Endothelial cell of umbilical vein (primary cell): ENCODE measurements around the gene C3orf70. TPM values are rescaled to one million over a fixed set of nuclear protein-coding genes. Genes with fewer than 3 reads are reported as not detected.

Experiments
- BruUV-seq: library from RNA; stranded (reverse); fragments of 400-500 nt; replicated peaks from 2 replicates; lab custom pipeline; 2021; lab: Mats Ljungman, UMichigan
- CTCF ChIA-PET: fragments of 300-600, 350-600 bp; sonication (Branson Sonifier 250); formaldehyde crosslinking; loops from one replicate; lab custom pipeline; 2021; ENCODE audit warnings: antibody characterized with exemption, inconsistent platforms; lab: Charles Lee
- POLR2A ChIA-PET: fragments of 300-600, 350-600 bp; sonication (Branson Sonifier 250); formaldehyde crosslinking; loops from one replicate; lab custom pipeline; 2021; ENCODE audit warnings: antibody characterized with exemption, inconsistent platforms; lab: Charles Lee
- DNase-seq: peaks from one replicate; pipeline ENCODE4 v3.0.0-alpha.2; 2011; ENCODE audit warnings: low read depth, low spot score
- FAIRE-seq: peaks from 2 replicates; lab custom pipeline; 2011; peaks lifted over from hg19 to GRCh38; lab: Jason Lieb, UNC
- H2AFZ ChIP-seq: 2 replicates; pipeline ENCODE4 v1.6.0; 2012; ENCODE audit warnings: low read depth, low read length, control low read depth, inconsistent platforms
- H3K27ac ChIP-seq: 2 replicates; pipeline ENCODE4 v1.5.1; 2011; ENCODE audit warnings: low read depth, mild to moderate bottlenecking, control low read depth, low read length, moderate library complexity; ENCODE audit not compliant: insufficient read depth
- H3K27me3 ChIP-seq, 2 experiments: 2 replicates each; pipeline versions ENCODE4 v1.6.0 to v1.6.1; 2011; ENCODE audit warnings: low read length in 2 of 2, mixed read lengths in 1 of 2; ENCODE audit not compliant: control insufficient read depth in 2 of 2, insufficient read depth in 2 of 2
- H3K36me3 ChIP-seq, 2 experiments: 2 replicates in 1 of 2; 3 replicates in 1 of 2; pipeline ENCODE4 v1.5.1; 2011; ENCODE audit warnings: low read length in 2 of 2, mild to moderate bottlenecking in 1 of 2, moderate library complexity in 1 of 2; ENCODE audit not compliant: control insufficient read depth in 2 of 2, insufficient read depth in 2 of 2; ENCODE audit errors: extremely low read depth in 1 of 2
- H3K4me1 ChIP-seq: 3 replicates; pipeline ENCODE4 v1.5.1; 2011; ENCODE audit warnings: mild to moderate bottlenecking, low read length; ENCODE audit not compliant: control insufficient read depth, insufficient read depth; ENCODE audit errors: extremely low read depth
- H3K4me2 ChIP-seq: 2 replicates; pipeline ENCODE4 v1.6.1; 2011; ENCODE audit warnings: low read length, control low read depth, mixed read lengths; ENCODE audit not compliant: insufficient read depth
- H3K4me3 ChIP-seq, 3 experiments: fragments of 200-600 bp in 1 of 3; sonication (generic), shearing (Covaris generic) in 1 of 3; replicated peaks in 1 of 3; 2 replicates each; pipeline ENCODE4 v1.5.1; 2011 to 2016; ENCODE audit warnings: control low read depth in 3 of 3, low read length in 3 of 3, mild to moderate bottlenecking in 2 of 3, inconsistent platforms in 1 of 3, low read depth in 1 of 3, moderate library complexity in 1 of 3; ENCODE audit not compliant: insufficient read depth in 1 of 3
- H3K79me2 ChIP-seq: 2 replicates; pipeline ENCODE4 v1.6.0; 2012; ENCODE audit warnings: low read length, inconsistent platforms; ENCODE audit not compliant: control insufficient read depth, insufficient read depth
- H3K9ac ChIP-seq: replicated peaks from 2 replicates; pipeline ENCODE3; 2011; ENCODE audit warnings: low read length, control low read depth; ENCODE audit not compliant: insufficient read depth; ENCODE audit errors: extremely low read depth
- H3K9me1 ChIP-seq: replicated peaks from 3 replicates; pipeline ENCODE4 v1.6.0; 2011; ENCODE audit warnings: mild to moderate bottlenecking, low read length; ENCODE audit not compliant: control insufficient read depth, insufficient read depth; ENCODE audit errors: extremely low read depth
- H3K9me3 ChIP-seq: replicated peaks from 2 replicates; pipeline ENCODE4 v1.5.1; 2012; ENCODE audit warnings: low read length, inconsistent platforms; ENCODE audit not compliant: control insufficient read depth, insufficient read depth
- H4K20me1 ChIP-seq: replicated peaks from 2 replicates; pipeline ENCODE3; 2011; ENCODE audit warnings: mild to moderate bottlenecking, low read length; ENCODE audit not compliant: control insufficient read depth, insufficient read depth; ENCODE audit errors: extremely low read depth
- EZH2 ChIP-seq: IDR thresholded peaks from 2 replicates; pipeline ENCODE4 v1.6.1; 2012; ENCODE audit warnings: borderline replicate concordance, low read depth, mild to moderate bottlenecking, moderate library complexity, low read length, inconsistent platforms; ENCODE audit not compliant: severe bottlenecking
- FOS ChIP-seq: IDR thresholded peaks from 2 replicates; pipeline ENCODE4 v1.6.1; 2011; ENCODE audit warnings: mild to moderate bottlenecking, low read length, moderate library complexity, borderline replicate concordance; ENCODE audit not compliant: insufficient read depth
- GATA2 ChIP-seq: IDR thresholded peaks from 2 replicates; pipeline ENCODE4 v1.7.0; 2011; ENCODE audit warnings: low read depth, mild to moderate bottlenecking, moderate library complexity, mixed read lengths, low read length; ENCODE audit not compliant: insufficient read length, insufficient read depth
- JUN ChIP-seq: IDR thresholded peaks from 2 replicates; pipeline ENCODE4 v1.6.1; 2011; ENCODE audit warnings: borderline replicate concordance, low read depth; ENCODE audit not compliant: insufficient read length, insufficient read depth
- MAX ChIP-seq: IDR thresholded peaks from 2 replicates; pipeline ENCODE4 v1.6.1; 2011; ENCODE audit not compliant: insufficient read depth, insufficient read length
- MYC ChIP-seq: IDR thresholded peaks from one replicate; pipeline ENCODE4 v1.6.1; 2011; ENCODE audit warnings: mild to moderate bottlenecking, low read depth, low read length
- POLR2A ChIP-seq: IDR thresholded peaks from 2 replicates; pipeline ENCODE4 v1.6.1; 2012; ENCODE audit warnings: low read depth, mild to moderate bottlenecking, control low read depth, low read length
- POLR2AphosphoS5 ChIP-seq: IDR thresholded peaks from 2 replicates; pipeline ENCODE4 v1.6.1; 2012; ENCODE audit warnings: low read depth, mild to moderate bottlenecking, control low read depth, low read length, moderate library complexity; ENCODE audit not compliant: insufficient read depth
- dilution Hi-C: fragments of 300-500 bp; cut with MboI; formaldehyde crosslinking; loops from one replicate; pipeline ENCODE4 v1.15.0; 2019; ENCODE audit warnings: low sequenced_read_pairs; ENCODE audit not compliant: extremely low pct_ligation_motif_present
- intact Hi-C: fragments of 100-400 bp; cut with micrococcal nuclease; formaldehyde crosslinking; loops from one replicate; pipeline ENCODE4 v1.10.0; 2022
- polyA plus RNA-seq, 4 experiments: library from polyadenylated mRNA; depleted of rRNA in 3 of 4; stranded (reverse) in 3 of 4; unstranded in 1 of 4; fragments of >200 nt; gene quantifications; 2 replicates each; pipeline versions ENCODE4 v1.2.1 to v1.2.3, GENCODE V29; 2011 to 2012; ENCODE audit warnings: missing spikeins in 1 of 4
- total RNA-seq: library from RNA; stranded (reverse); gene quantifications from 2 replicates; pipeline ENCODE4 v1.2.3, GENCODE V29; 2021
- TF ChIP-seq, protein P1 (sequence below), 2 donors: IDR thresholded peaks; 1 replicate in 1 of 2; 2 replicates in 1 of 2; pipeline ENCODE4 v1.5.1; 2011; ENCODE audit warnings: low read length in 2 of 2, mild to moderate bottlenecking in 2 of 2, moderate library complexity in 2 of 2, control low read depth in 1 of 2, inconsistent platforms in 1 of 2, low read depth in 1 of 2; ENCODE audit not compliant: insufficient read depth in 1 of 2; ENCODE audit errors: extremely low read depth in 1 of 2

C3orf70 gene
- total and polyA plus RNA-seq, 2 donors (not counting 3 experiments of a cell fraction or from before 2014, with no cell fraction given): 0.08 to 0.20 TPM

- FAIRE-seq (no peak), DNase-seq (no peak)
- TF ChIP-seq POLR2A (no peak), GATA2 (no peak), FOS (no peak), JUN (no peak), MYC (no peak), POLR2AphosphoS5 (no peak), MAX (no peak), EZH2 (no peak)
- TF ChIP-seq, protein P1, sequence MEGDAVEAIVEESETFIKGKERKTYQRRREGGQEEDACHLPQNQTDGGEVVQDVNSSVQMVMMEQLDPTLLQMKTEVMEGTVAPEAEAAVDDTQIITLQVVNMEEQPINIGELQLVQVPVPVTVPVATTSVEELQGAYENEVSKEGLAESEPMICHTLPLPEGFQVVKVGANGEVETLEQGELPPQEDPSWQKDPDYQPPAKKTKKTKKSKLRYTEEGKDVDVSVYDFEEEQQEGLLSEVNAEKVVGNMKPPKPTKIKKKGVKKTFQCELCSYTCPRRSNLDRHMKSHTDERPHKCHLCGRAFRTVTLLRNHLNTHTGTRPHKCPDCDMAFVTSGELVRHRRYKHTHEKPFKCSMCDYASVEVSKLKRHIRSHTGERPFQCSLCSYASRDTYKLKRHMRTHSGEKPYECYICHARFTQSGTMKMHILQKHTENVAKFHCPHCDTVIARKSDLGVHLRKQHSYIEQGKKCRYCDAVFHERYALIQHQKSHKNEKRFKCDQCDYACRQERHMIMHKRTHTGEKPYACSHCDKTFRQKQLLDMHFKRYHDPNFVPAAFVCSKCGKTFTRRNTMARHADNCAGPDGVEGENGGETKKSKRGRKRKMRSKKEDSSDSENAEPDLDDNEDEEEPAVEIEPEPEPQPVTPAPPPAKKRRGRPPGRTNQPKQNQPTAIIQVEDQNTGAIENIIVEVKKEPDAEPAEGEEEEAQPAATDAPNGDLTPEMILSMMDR (IDR thresholded peaks at IDR 0.05; ENCODE audit: extremely low read depth in 1 of 2, insufficient read depth in 1 of 2, low read depth in 1 of 2, low read length in 2 of 2): no peak
- POLR2A ChIA-PET: no interaction called here
- dilution Hi-C loops: no loop called here
- Histone ChIP-seq H4K20me1 (no peaks in the 10 kb centered on the region), H3K4me3 (no peak overlapping the region), H3K9ac (no peak overlapping the region), H3K9me1 (no peaks in the 10 kb centered on the region), H3K27ac (no peak overlapping the region), H3K36me3 (no peaks in the 10 kb centered on the region), H3K27me3 (no peaks in the 10 kb centered on the region), H3K79me2 (no peaks in the 10 kb centered on the region), H2AFZ (no peak overlapping the region), H3K4me2 (no peak overlapping the region), H3K9me3 (no peaks in the 10 kb centered on the region), H3K4me1 (no peaks in the 10 kb centered on the region)
- intact Hi-C loops: no loop called here
- CTCF ChIA-PET: no interaction called here
- no TSS peak for BruUV-seq
Measured at GRCh38 chr3:185065059-185065458, 87.8 kb downstream of the C3orf70 start.
